HepG2 (cell line): ENCODE data around the gene AGAP3. TPM values are rescaled to one million over a fixed set of nuclear protein-coding genes. Genes with fewer than 3 reads are reported as not detected.

ENCODE experiments used
- ATF5 ChIP-seq: sonication (generic); formaldehyde crosslinking; IDR thresholded peaks from 2 replicates; pipeline ENCODE4 v1.4.0; 2020; ENCODE audit warnings: mild to moderate bottlenecking, low read depth, missing genetic modification reagents
- CERS6 ChIP-seq: sonication (generic); formaldehyde crosslinking; IDR thresholded peaks from 2 replicates; pipeline ENCODE4 v1.5.0; 2020; ENCODE audit warnings: missing genetic modification reagents
- CREB1 ChIP-seq, 2 experiments: fragments of 450-650 bp in 1 of 2; IDR thresholded peaks; 2 replicates each; pipeline ENCODE4 v1.6.1; 2016 to 2017; ENCODE audit warnings: control low read depth in 1 of 2, mild to moderate bottlenecking in 1 of 2, missing compliant biosample characterization in 1 of 2, missing genetic modification characterization in 1 of 2
- HNRNPLL ChIP-seq: fragments of 200-400 bp; formaldehyde crosslinking; IDR thresholded peaks from 2 replicates; pipeline ENCODE4 v1.6.1; 2017; ENCODE audit warnings: mild to moderate bottlenecking, low read depth, low read length; ENCODE audit not compliant: poor library complexity, severe bottlenecking
- IKZF1 ChIP-seq: fragments of 450-650 bp; IDR thresholded peaks from 2 replicates; pipeline ENCODE4 v1.7.1; 2016
- JUNB ChIP-seq: sonication (generic); formaldehyde crosslinking; IDR thresholded peaks from 2 replicates; pipeline ENCODE4 v1.8.0; 2022; ENCODE audit warnings: missing genetic modification reagents, mild to moderate bottlenecking, borderline replicate concordance
- NCOA1 ChIP-seq: sonication (generic); formaldehyde crosslinking; IDR thresholded peaks from 2 replicates; pipeline ENCODE4 v1.9.0; 2021; ENCODE audit warnings: missing genetic modification reagents
- NR3C1 ChIP-seq: sonication (generic); formaldehyde crosslinking; IDR thresholded peaks from 2 replicates; pipeline ENCODE4 v1.4.0; 2020; ENCODE audit warnings: missing genetic modification reagents
- REST ChIP-seq, 2 experiments: IDR thresholded peaks; 2 replicates each; pipeline ENCODE4 v1.6.1; 2011 to 2012; ENCODE audit warnings: low read length in 2 of 2, borderline replicate concordance in 1 of 2, low read depth in 1 of 2, mild to moderate bottlenecking in 1 of 2, moderate library complexity in 1 of 2
- YEATS4 ChIP-seq: sonication (generic); formaldehyde crosslinking; IDR thresholded peaks from 2 replicates; pipeline ENCODE4 v1.4.0; 2020; ENCODE audit warnings: missing genetic modification reagents, borderline replicate concordance
- ZMAT5 ChIP-seq: sonication (generic); formaldehyde crosslinking; IDR thresholded peaks from 2 replicates; pipeline ENCODE4 v1.5.0; 2020; ENCODE audit warnings: mild to moderate bottlenecking, low read depth, missing genetic modification reagents, borderline replicate concordance
- ZNF235 ChIP-seq: sonication (generic); formaldehyde crosslinking; IDR thresholded peaks from 2 replicates; pipeline ENCODE4 v1.8.1; 2023; ENCODE audit warnings: mild to moderate bottlenecking, missing genetic modification reagents, borderline replicate concordance
- ZNF33A ChIP-seq: sonication (generic); formaldehyde crosslinking; IDR thresholded peaks from 2 replicates; pipeline ENCODE4 v1.5.1; 2020; ENCODE audit warnings: missing genetic modification reagents, mild to moderate bottlenecking, moderate library complexity, borderline replicate concordance
- ZNF354B ChIP-seq: sonication (generic); formaldehyde crosslinking; IDR thresholded peaks from 2 replicates; pipeline ENCODE4 v1.8.0; 2022; ENCODE audit warnings: mild to moderate bottlenecking, missing genetic modification reagents
- ZNF451 ChIP-seq: sonication (generic); formaldehyde crosslinking; IDR thresholded peaks from 2 replicates; pipeline ENCODE4 v1.5.0; 2020; ENCODE audit warnings: mild to moderate bottlenecking, missing genetic modification reagents
- ZNF615 ChIP-seq: sonication (generic); formaldehyde crosslinking; IDR thresholded peaks from 2 replicates; pipeline ENCODE4 v1.5.0; 2020; ENCODE audit warnings: mild to moderate bottlenecking, missing genetic modification reagents, borderline replicate concordance
- ZNF704 ChIP-seq: sonication (generic); formaldehyde crosslinking; IDR thresholded peaks from 2 replicates; pipeline ENCODE4 v1.8.1; 2023; ENCODE audit warnings: mild to moderate bottlenecking, inconsistent platforms, moderate library complexity, missing genetic modification reagents, borderline replicate concordance
- ZNF772 ChIP-seq: sonication (generic); formaldehyde crosslinking; IDR thresholded peaks from 2 replicates; pipeline ENCODE4 v1.5.0; 2020; ENCODE audit warnings: mild to moderate bottlenecking, missing genetic modification reagents
- ZNF800 ChIP-seq: sonication (generic); formaldehyde crosslinking; IDR thresholded peaks from 2 replicates; pipeline ENCODE4 v1.4.0; 2020; ENCODE audit warnings: missing genetic modification reagents
- polyA plus RNA-seq, 8 experiments: library from polyadenylated mRNA; depleted of rRNA in 3 of 8; stranded (reverse) in 7 of 8; unstranded in 1 of 8; fragments of >200 nt; fragmentation: Illumina TruSeq in 4 of 8; extraction: Trizol in 4 of 8; gene quantifications; 2 replicates each; pipeline versions ENCODE4 v1.2.1 to v1.2.3, GENCODE V29; 2011 to 2016; ENCODE audit warnings: low read depth in 4 of 8, missing spikeins in 1 of 8, mixed read lengths in 1 of 8; ENCODE audit not compliant: insufficient read depth in 1 of 8
- total RNA-seq, 5 experiments: library from RNA; depleted of rRNA; stranded (reverse); fragments of >200 nt; fragmentation: Illumina TruSeq; extraction: Trizol; gene quantifications; 2 replicates each; pipeline ENCODE4 v1.2.3, GENCODE V29; 2016; ENCODE audit warnings: low read depth in 1 of 5

Gene AGAP3
- total and polyA plus RNA-seq, 2 of the 13 experiments (the other 11 are each of a cell fraction or from before 2014, with no cell fraction given) = 31.3 to 61.4 TPM

GRCh38 chr7:151051108-151051507, 35.2 kb upstream of the AGAP3 start (continued):
- TF ChIP-seq CERS6 (no peak), ZMAT5 (CRISPR knock-in tag) (no peak), HNRNPLL (no peak), ZNF800 (CRISPR knock-in tag) (peak; percentile 97), IKZF1 (no peak), YEATS4 (CRISPR knock-in tag) (no peak), NR3C1 (no peak), ZNF451 (CRISPR knock-in tag) (no peak), CREB1 (IDR thresholded peaks at IDR 0.05) (no peak), CREB1 (CRISPR knock-in tag; IDR thresholded peaks at IDR 0.05) (no peak), JUNB (CRISPR knock-in tag) (no peak), ZNF354B (CRISPR knock-in tag) (no peak), ZNF704 (CRISPR knock-in tag) (no peak), ZNF33A (CRISPR knock-in tag) (no peak), ZNF235 (CRISPR knock-in tag) (no peak), ZNF615 (CRISPR knock-in tag) (no peak), REST (IDR thresholded peaks at IDR 0.05; ENCODE audit: borderline replicate concordance in 1 of 2, low read depth in 1 of 2, low read length in 2 of 2) (peak; percentile 81 to 91), NCOA1 (CRISPR knock-in tag) (no peak), ATF5 (CRISPR knock-in tag) (no peak), ZNF772 (no peak)
